SHP77 (cell line): ENCODE data around the gene IDUA.
"Not testable (repeated sequence)": the region's sequence is repeated elsewhere in the genome, so short reads cannot be mapped to it uniquely, and the experiment has no call there.

Experiments
- DNase-seq, 2 experiments: peaks; one replicate each; lab custom pipeline; 2025; lab: John Stamatoyannopoulos, UW

The IDUA gene

DNA sequence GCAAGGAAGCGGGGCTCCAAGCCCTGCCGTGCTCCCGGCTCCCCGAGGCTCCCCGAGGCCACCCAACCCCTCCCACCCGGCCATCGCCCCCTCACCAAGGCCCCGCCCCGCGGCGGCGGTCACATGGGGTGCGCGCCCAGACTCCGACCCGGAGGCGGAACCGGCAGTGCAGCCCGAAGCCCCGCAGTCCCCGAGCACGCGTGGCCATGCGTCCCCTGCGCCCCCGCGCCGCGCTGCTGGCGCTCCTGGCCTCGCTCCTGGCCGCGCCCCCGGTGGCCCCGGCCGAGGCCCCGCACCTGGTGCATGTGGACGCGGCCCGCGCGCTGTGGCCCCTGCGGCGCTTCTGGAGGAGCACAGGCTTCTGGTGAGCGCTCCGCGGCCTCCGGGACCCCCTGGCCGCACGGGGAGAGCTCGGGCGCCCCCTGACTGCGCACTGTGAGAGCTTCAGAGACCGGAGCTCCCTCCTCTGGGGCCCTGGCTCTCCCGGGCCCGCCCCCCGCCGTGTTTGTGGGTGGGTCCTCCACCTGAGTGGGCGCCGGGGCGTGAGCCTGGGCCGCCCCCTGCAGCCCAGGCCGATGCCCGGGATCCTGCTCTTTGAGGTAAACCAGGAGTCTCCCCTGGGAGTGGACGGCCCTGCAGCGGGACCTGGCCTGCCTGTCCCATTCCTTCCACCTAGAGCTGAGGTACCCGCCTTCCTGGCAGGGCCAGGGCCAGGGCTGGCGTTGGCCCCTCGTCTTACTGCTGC, at the start of gene IDUA:
TSS of gene IDUA (plus strand) at position 166 of the 745 bp plus-strand sequence. CDS start at position 207, 41 bp downstream.
- DNase-seq, result peak in 1 of 2 experiments; percentile 32

DNA sequence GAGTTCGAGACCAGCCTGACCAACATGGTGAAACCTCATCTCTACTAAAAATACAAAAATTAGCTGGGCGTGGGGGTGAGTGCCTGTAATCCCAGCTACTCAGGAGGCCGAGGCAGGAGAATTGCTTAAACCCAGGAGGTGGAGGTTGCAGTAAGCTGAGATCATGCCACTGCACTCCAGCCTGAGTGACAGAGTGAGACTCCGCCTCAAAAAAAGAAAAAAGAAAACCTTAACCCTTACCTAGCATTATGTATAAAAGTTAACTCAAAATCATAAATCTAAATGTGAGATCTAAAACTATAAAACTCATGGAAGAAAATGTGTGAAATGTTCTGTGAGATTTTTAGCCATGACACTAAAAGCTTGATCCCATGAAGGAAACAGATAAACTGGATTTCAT, 47.3 kb upstream of the IDUA start:
- DNase-seq, result not testable (repeated sequence)

DNA sequence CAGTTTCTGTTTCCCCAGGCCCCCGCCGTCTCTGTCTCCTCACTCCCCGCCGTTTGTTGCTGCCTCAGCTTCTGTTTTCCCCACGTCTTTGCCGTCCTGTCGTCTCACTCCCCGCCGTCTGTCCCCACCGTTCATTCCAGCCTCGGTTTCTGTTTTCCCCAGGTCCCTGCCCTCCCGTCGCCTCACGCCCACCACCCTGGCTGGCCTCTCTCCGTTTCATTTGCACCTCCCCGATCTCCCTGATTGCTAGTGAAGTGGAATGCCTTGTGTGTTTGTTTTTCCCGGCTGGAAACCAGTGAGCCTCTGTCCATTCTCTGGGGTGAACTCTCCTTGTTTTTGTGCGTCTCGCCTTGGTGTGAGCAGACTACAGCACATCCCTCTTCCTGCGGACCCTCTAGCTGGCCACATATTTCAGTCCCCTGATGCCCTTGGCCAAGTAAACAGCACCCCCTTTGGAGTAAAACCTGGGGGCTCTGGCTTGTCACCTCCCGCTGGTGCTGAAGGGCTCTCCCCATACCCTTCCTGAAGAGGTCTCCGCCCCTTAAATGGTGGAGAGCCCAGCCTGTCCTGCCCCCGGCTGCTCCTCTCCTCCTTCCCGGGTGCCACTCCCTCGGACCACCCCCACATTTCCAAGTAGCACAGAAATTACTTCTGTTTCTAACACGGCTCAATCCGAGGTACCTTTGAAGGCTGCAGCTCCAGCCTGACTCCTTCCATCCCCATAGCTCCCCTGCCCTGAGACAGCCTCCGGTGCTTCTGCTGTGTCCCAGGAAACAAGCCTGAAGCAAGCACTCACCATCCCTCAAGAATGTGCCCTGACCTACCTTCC, 41.4 kb upstream of the IDUA start:
- DNase-seq, result no peak

DNA sequence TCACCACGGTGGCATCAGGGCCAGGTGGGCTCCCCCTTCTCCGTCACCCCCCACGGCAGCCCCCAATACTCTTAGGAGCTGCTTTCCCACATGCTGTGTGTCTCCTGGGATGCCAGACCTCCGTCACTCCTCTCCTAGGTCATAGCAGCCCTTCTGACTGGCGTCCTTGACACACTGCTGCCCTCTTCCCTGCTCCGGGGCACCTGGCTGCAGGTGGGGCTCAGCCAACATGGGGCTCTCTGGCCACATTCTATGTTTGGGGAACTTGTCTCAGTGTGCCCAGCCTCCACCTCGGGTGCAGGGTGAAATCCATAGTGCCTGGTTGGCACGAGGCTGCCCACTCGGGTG, 40.8 kb upstream of the IDUA start:
- DNase-seq, result no peak

DNA sequence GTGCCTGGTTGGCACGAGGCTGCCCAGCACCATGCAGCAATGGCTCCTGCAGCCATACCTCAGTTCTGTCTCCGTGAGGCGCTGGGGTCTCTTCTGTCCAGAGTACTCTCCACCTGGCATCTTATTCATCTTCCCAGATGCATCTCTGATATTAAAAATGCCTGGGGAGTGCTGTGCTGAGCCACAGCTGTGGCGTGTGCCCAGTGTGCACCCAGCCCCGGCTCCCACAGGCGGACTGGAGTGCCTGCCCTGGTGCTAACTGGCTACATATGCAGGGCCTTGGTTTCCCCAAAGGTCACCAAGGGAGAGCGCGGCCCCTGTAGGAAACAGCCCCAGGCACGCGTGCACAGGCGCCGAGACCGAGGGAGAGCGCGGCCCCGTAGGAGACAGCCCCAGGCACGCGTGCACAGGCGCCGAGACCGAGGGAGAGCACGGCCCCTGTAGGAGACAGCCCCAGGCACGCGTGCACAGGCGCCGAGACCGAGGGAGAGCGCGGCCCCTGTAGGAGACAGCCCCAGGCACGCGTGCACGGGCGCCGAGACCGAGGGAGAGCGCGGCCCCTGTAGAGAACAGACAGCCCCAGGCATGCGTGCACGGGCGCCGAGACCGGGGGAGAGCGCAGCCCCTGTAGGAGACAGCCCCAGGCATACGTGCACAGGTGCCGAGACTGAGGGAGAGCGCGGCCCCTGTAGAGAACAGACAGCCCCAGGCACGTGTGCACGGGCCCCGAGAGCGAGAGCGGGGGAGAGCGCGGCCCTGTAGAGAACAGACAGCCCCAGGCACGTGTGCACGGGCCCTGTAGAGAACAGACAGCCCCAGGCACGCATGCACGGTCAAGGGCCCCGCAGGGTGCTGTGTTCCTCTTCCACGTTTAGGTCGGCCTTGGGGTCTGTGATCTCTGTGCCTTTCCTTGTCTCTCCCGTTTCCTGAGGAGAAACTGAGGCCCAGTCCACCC, 40.0 kb upstream of the IDUA start:
- DNase-seq, result no peak

DNA sequence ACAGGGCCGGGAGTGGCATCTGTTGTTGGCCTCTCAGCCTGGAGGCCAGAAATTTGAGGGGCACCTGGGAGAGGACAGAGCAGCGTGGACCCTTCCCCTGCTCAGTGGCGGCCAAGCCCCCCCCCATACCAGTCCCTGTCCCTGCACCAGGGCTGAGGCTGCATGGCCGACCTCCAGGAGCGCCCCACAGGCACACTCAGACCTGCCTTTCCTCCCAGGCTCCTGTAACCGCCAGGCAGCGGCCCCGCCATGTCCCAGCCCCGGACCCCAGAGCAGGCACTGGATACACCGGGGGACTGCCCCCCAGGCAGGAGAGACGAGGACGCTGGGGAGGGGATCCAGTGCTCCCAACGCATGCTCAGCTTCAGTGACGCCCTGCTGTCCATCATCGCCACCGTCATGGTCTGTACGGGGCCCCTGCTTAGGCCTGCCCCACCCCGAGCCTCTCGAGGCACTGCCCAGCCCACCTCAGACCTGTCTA, 39.3 kb upstream of the IDUA start:
- DNase-seq, result no peak

DNA sequence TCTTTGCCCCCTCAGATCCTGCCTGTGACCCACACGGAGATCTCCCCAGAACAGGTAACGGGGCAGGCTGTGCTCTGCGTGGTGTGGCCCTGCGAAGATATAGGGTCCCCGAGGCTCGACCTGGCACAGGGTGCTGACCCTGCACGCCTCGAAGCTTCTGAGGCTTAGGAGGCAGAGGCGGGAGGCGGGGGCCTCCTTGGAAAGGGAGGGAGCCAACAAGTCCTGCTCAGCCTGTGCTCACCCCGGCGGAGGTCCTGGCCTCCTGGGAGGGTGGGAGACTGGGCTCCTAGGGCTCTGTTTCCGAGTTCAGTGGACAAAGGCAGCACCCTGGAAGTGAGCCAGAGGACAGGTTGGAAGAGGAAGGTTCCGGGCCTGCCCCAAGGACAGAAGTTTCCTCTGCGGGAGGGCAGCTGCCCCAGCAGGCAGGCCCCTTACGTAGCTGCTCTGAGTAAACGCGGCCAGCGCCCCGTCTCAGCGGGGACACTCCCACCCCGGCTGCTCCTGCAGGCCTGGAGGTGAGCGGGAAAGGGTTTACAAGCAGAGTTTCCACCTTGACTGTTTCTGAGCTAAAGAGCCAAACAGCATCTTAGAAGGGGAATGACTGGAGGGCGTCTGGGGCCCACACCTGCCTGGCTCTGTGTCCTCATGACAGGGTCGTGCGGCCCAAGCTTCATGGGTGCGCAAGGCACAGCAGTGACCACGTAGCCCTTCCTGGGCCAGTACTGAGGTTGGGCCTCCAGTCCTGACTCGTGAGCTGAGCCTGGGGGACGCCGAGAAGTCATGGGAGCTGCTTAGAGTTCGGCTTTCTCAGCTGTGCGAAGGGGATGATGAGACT, 38.5 kb upstream of the IDUA start:
- no peak for DNase-seq

DNA sequence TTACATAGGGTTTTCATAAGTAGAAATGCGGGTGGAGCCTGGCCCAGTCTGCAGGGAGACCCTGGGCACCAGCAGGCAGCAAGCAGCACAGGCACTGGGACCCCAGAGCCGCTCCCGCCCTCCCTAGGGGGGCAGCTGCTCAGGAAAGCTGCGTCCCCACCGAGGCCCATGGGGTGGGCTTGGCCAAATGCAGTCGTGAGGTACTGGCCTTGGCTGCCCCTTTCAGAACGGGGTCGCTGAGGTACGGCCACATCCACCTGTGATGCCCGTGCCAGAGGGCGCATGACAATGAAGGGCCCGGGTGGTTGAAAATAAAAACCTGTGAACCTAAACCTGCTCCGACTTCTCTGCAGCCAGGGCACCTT, 37.9 kb upstream of the IDUA start:
- DNase-seq, result no peak

DNA sequence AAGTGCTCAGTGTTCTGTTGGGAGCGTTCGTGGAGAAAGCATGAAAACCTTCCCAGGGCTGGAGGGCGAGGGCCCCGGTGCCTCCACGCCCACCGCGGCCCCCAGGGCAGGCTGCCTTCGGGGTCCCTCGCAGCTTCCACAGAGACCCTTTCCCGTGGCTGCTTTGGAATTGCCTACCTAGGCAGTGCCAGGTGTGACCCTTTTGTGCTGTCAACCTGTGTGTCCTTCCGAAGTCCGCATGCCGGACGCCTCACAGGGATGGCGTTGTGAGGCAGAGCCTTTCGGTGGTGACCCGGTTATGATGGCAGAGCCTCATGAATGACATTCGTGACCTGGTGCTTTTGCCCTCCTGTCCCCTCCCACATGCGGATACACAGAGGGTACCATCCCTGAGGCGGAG, 37.2 kb upstream of the IDUA start:
- no peak for DNase-seq

DNA sequence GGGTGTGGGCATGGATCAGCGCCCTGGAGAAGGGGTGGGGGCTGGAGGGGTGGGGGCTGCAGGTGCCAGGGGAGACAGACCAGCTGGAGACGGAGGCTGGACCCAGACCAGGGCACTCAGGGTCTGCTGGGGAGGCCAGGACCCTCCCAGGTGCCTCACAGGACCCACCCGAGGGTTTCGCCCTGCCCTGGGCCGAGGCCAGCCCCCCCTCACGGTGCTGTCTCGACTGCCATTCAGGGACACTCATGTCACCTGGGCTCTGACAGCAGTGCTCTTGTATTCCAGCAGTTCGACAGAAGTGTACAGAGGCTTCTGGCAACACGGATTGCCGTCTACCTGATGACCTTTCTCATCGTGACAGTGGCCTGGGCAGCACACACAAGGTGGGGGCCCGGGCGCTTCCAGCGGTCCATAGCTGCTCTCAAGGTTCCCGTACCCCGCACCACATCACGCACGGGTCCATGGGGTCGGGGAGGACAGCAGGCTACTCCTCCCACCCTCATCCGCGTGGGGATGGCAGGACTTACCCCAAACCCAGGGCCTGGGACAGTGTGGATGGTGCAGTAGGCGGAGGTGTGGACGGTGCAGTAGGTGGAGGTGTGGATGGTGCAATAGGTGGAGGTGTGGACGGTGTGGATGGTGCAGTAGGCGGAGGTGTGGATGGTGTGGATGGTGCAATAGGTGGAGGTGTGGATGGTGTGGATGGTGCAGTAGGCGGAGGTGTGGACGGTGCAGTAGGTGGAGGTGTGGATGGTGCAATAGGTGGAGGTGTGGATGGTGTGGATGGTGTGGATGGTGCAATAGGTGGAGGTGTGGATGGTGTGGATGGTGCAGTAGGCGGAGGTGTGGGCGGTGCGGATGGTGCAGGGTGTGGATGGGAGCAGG, 36.5 kb upstream of the IDUA start:
- no peak for DNase-seq

DNA sequence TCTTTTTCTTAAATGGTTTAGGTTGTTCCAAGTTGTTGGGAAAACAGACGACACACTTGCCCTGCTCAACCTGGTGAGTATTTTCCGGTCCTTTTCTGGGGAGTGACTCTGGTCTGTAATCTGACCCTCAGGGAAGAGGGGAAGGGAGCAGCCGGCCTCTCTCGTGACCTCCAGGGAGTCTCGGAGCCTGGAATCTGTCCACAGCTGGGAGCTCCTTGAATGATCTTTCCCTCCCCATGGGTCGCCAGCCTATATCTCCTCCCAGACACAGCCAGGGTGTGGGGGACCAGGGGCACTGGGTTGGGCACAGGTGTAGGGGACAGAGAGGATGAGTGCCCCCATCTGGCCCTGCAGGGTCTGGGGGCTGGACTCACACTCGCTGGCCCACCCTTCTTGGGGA, 35.7 kb upstream of the IDUA start:
- DNase-seq, result no peak

DNA sequence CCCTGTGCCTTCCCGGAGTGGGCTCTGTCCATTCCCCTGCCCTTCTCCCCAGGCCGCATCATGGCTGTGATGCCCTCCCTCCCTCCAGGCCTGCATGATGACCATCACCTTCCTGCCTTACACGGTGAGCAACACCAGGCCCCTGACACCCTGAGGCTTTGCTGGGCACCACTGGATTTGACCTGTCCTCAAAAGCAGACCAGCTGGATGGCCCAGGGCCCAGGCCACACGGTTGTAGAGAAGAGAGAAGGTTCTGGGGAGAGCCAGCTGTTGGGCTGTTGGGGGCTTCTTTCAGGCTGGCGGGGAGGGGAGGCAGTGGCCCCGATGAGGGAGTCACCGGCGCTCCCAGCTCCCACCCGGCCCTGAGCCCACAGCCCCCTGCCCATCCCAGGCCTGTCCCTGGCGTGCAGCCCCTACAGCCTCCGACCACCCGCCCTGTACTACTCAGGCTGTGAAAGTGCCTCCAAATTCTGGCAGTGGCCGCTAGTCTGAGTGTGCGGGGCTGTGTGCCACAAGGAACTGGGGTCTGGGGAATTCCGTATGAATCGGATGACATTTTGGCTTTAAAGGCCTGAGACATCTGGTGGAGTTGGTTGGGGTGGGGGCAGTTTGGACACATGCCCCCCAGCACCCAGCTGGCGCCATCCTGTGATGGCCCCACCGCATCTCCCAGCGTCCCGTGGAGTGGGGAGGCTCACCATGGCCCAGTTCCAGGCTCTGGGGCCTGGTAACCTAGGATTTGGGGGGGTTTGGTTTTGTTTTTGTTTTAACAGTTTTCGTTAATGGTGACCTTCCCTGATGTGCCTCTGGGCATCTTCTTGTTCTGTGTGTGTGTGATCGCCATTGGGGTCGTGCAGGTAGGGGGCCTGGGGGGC, 35.0 kb upstream of the IDUA start:
- DNase-seq, result no peak

DNA sequence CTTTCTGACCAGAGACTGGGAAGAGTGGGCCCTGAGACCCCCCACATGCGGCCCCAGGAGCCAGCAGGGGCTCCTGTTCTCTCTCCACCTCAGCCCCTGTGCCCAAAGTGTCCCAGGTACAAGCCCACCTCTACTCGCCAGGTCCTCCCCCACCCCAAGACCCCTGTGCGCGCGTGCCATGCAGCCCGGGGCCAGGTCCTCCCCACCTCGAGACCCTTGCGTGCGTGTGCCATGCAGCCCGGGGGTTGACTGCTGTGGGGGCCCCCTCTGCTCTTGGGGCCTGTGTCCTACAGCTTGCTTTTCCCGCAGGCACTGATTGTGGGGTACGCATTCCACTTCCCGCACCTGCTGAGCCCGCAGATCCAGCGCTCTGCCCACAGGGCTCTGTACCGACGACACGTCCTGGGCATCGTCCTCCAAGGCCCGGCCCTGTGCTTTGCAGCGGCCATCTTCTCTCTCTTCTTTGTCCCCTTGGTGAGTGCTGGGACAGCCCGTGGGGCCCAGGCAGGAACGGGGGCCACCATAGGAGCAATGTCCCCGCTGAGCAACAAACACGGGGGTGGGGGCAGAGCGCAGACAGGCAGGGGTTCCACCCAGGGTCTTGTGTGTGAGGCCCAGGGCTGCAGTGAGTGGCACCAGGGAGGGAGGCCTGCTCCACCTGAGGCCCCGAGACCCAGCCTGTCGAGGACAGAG, 33.8 kb upstream of the IDUA start:
- no peak for DNase-seq

DNA sequence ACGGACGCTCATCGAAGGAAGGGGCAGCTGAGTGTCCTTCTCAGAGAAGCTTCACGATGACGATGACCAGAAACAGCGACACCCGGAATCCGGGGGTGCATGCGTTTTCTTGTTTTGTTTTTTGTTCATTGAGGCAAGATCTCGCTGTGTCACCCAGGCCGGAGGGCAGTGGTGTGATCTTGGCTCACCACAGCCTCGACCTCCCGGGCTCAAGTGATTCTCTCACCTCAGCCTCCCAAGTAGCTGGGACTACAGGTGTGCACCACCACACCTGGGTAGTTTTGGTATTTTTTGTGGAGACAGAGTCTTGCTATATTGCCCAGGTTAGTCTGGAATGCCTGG, 33.3 kb upstream of the IDUA start:
- no peak for DNase-seq

DNA sequence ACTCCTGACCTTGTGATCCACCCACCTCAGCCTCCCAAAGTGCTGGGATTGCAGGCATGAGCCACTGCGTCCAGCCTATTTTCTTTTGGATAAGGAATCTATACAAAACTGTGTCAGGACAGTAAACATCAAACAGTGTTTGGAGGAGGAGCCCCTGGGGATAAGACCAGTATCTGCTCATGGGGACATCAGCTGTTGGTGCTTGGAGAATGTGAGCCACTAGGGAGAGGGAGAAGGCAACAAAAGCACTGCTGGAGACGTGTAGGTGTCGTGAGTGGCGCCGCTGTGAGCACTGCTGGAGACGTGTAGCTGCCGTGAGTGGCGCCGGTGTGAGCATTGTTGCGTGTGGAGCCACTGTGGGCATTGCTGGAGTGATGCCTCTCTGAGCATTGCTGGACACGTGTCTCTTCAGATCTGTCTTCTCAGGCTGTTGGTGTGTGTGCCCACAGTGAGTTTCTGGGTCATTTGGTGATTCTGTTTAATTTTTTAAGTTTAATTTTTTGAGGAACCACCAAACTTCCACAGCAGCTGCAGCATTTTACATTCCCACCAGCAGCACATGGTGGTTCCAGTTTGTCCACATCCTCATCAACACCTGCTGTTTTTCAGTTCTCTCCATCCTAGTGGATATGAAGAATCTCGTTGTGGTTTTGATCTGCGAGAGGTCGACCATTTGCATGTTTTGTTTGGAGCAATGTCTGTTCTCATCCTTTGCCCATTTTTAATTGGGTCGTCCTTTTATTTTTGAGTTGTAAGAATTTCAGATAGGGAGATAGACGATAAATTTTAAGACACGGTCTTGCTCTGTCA, 32.4 kb upstream of the IDUA start:
- DNase-seq, result no peak

DNA sequence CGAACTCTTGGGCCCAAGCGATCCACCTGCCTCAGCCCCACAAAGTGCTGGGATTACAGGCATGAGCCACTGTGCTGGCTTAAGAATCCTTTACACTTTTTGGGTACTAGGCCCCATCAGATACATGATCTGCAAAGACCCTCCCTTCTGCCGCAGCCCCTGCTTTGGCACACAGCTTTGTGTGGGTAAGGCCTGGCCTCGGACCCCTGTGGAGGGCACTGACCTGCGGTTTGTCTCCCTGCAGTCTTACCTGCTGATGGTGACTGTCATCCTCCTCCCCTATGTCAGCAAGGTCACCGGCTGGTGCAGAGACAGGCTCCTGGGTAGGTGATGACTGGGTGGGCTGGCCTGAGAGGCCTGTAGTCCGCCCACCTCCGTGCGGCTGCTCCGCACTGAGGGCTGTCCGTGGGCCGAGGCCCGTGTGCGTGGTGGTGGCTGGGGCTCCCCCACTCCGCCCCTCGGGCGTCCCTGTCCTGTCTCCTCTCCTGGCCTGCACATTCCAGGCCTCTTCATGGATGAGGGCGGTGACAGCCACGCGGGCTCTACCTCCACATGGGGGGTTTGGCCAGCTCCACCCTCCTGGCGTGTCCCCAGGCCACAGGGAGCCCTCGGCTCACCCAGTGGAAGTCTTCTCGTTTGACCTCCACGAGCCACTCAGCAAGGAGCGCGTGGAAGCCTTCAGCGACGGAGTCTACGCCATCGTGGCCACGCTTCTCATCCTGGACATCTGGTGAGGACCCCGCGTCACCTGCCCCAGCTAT, 31.5 kb upstream of the IDUA start:
- no peak for DNase-seq

DNA sequence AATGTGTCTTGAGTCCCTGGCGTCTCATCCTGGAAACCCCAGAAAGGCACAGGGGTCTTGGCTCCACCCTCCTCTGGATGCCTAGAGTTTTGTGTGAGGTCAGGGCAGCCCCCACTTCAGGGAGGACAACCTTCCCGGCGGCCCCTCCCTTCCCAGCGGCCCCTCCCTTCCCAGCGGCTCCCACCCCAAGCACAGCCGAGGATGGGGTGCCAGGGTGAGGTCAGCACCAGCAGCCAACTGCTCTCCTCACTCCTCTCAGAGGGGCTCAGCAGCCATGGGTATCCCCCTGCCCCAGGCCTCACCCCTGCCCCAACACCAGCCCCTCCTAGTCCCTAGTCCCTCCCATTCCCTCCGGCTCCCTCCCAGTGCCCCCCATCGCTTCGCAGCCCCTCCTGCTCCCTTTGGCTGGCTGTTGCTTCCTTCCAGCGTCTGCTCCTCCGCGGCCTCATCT, 30.9 kb upstream of the IDUA start:
- DNase-seq, result no peak
